GM12878 (cell line): ENCODE results near the gene TFCP2. TPM values are rescaled to one million over a fixed set of nuclear protein-coding genes. Genes with fewer than 3 reads are reported as not detected.

Experiments
- ATAC-seq: fragments of 200-7000 bp; cut with Tn5 transposase; 3 replicates; pipeline ENCODE4 v1.9.1; 2020; ENCODE audit warnings: mild to moderate bottlenecking, moderate library complexity
- BruUV-seq: library from RNA; stranded (reverse); fragments of 400-500 nt; replicated peaks from 2 replicates; lab custom pipeline; 2021; lab: Mats Ljungman, UMichigan
- CTCF ChIA-PET: fragments of 300-600 bp; sonication (Branson Sonifier 250); formaldehyde crosslinking; extraction: SDS; loops from one replicate; lab custom pipeline; 2021; ENCODE audit warnings: inconsistent platforms; lab: Yijun Ruan, JAX
- POLR2A ChIA-PET: fragments of 350-600 bp; formaldehyde crosslinking; extraction: SDS; loops from one replicate; lab custom pipeline; 2021; ENCODE audit warnings: inconsistent platforms; lab: Charles Lee
- RAD21 ChIA-PET: fragments of 300-600 bp; sonication (Branson Sonifier 250); formaldehyde crosslinking; loops from one replicate; lab custom pipeline; 2023; ENCODE audit warnings: antibody characterized with exemption; ENCODE audit not compliant: unreplicated experiment; lab: Charles Lee
- SMC1A ChIA-PET: fragments of 300-600 bp; sonication (Branson Sonifier 250); formaldehyde crosslinking; loops from one replicate; lab custom pipeline; 2023; ENCODE audit not compliant: unreplicated experiment, uncharacterized antibody; lab: Charles Lee
- DNase-seq: peaks from one replicate; pipeline ENCODE4 v3.0.0-alpha.2; 2011; ENCODE audit warnings: low read depth, low spot score
- FAIRE-seq: peaks from 3 replicates; lab custom pipeline; 2011; peaks lifted over from hg19 to GRCh38; lab: Jason Lieb, UNC
- H2AFZ ChIP-seq: 2 replicates; pipeline ENCODE4 v1.6.0; 2011; ENCODE audit warnings: low read depth, low read length, control low read depth; ENCODE audit not compliant: control insufficient read depth
- H3K27ac ChIP-seq: 2 replicates; pipeline ENCODE4 v1.5.1; 2011; ENCODE audit warnings: control low read depth; ENCODE audit not compliant: control insufficient read depth, insufficient read depth
- H3K27me3 ChIP-seq, 2 experiments: replicated peaks in 1 of 2; 2 replicates each; pipeline versions ENCODE4 v1.6.0 to v1.6.1; 2011; ENCODE audit warnings: low read length in 1 of 2; ENCODE audit not compliant: control insufficient read depth in 2 of 2, insufficient read depth in 2 of 2
- H3K36me3 ChIP-seq, 2 experiments: 2 replicates each; pipeline ENCODE4 v1.5.1; 2011; ENCODE audit warnings: low read length in 1 of 2; ENCODE audit not compliant: control insufficient read depth in 2 of 2, insufficient read depth in 2 of 2
- H3K4me1 ChIP-seq: 2 replicates; pipeline ENCODE4 v1.6.1; 2011; ENCODE audit warnings: mild to moderate bottlenecking, low read length, moderate library complexity, mixed read lengths; ENCODE audit not compliant: control insufficient read depth, insufficient read depth
- H3K4me2 ChIP-seq: 2 replicates; pipeline ENCODE4 v1.6.0; 2011; ENCODE audit warnings: control low read depth; ENCODE audit not compliant: control insufficient read depth, insufficient read depth
- H3K4me3 ChIP-seq: fragments of 200-600 bp; sonication (generic); 2 replicates; pipeline ENCODE4 v1.5.1; 2016
- H3K79me2 ChIP-seq: 2 replicates; pipeline ENCODE4 v1.6.0; 2011; ENCODE audit warnings: low read length; ENCODE audit not compliant: control insufficient read depth, insufficient read depth
- H3K9ac ChIP-seq: 2 replicates; pipeline ENCODE4 v1.8.0; 2011; ENCODE audit warnings: low read length, control low read depth, mixed read lengths; ENCODE audit not compliant: control insufficient read depth, insufficient read depth
- H3K9me3 ChIP-seq: replicated peaks from 3 replicates; pipeline ENCODE4 v1.5.1; 2011; ENCODE audit warnings: mild to moderate bottlenecking, low read length; ENCODE audit not compliant: control insufficient read depth, insufficient read depth
- H4K20me1 ChIP-seq: 2 replicates; pipeline ENCODE4 v1.6.0; 2011; ENCODE audit not compliant: control insufficient read depth, insufficient read depth
- BACH1 ChIP-seq: fragments of 450-650 bp; IDR thresholded peaks from 2 replicates; pipeline ENCODE4 v1.6.1; 2017; ENCODE audit warnings: mild to moderate bottlenecking, borderline replicate concordance
- BCL11A ChIP-seq: IDR thresholded peaks from 2 replicates; pipeline ENCODE4 v1.6.1; 2011; ENCODE audit warnings: low read depth, low read length
- EP300 ChIP-seq, 2 experiments: fragments of 150-350 bp in 1 of 2; IDR thresholded peaks; 2 replicates each; pipeline ENCODE4 v1.6.1; 2011 to 2012; ENCODE audit warnings: low read depth in 2 of 2, low read length in 2 of 2, borderline replicate concordance in 1 of 2, improper control_type of control experiment in 1 of 2, inconsistent platforms in 1 of 2; ENCODE audit not compliant: control insufficient read depth in 1 of 2
- ESRRA ChIP-seq: IDR thresholded peaks from 2 replicates; pipeline ENCODE4 v1.6.1; 2012; ENCODE audit warnings: mild to moderate bottlenecking, low read length, improper control_type of control experiment
- FOXK2 ChIP-seq: fragments of 450-650 bp; IDR thresholded peaks from 2 replicates; pipeline ENCODE4 v1.6.1; 2017; ENCODE audit warnings: mild to moderate bottlenecking, moderate library complexity
- IRF5 ChIP-seq: fragments of 450-650 bp; IDR thresholded peaks from 2 replicates; pipeline ENCODE4 v1.6.1; 2017; ENCODE audit warnings: borderline replicate concordance
- KDM1A ChIP-seq: fragments of 200-600 bp; sonication (generic); IDR thresholded peaks from 2 replicates; pipeline ENCODE4 v1.6.1; 2016; ENCODE audit warnings: borderline replicate concordance
- MYB ChIP-seq: fragments of 150-350 bp; IDR thresholded peaks from 2 replicates; pipeline ENCODE4 v1.6.1; 2014; ENCODE audit warnings: mild to moderate bottlenecking, low read depth, low read length, borderline replicate concordance
- NBN ChIP-seq: fragments of 450-650 bp; IDR thresholded peaks from 2 replicates; pipeline ENCODE4 v1.6.1; 2016
- RAD51 ChIP-seq: fragments of 450-650 bp; IDR thresholded peaks from 2 replicates; pipeline ENCODE4 v1.6.1; 2016; ENCODE audit warnings: moderate library complexity, mild to moderate bottlenecking, inconsistent platforms
- RELA ChIP-seq: fragments of 450-650 bp; IDR thresholded peaks from 2 replicates; pipeline ENCODE4 v1.8.0; 2014; ENCODE audit warnings: borderline replicate concordance; ENCODE audit not compliant: partially characterized antibody
- SKIL ChIP-seq: fragments of 450-650 bp; IDR thresholded peaks from 2 replicates; pipeline ENCODE4 v1.6.1; 2017; ENCODE audit warnings: mild to moderate bottlenecking, low read depth, inconsistent platforms; ENCODE audit not compliant: poor library complexity, severe bottlenecking
- SPI1 ChIP-seq: IDR thresholded peaks from 2 replicates; pipeline ENCODE4 v1.6.1; 2011; ENCODE audit warnings: low read depth, mild to moderate bottlenecking, low read length, moderate library complexity, borderline replicate concordance; ENCODE audit not compliant: insufficient read depth
- ZNF207 ChIP-seq: fragments of 450-650 bp; IDR thresholded peaks from 2 replicates; pipeline ENCODE4 v1.6.1; 2014; ENCODE audit warnings: antibody characterized with exemption, mild to moderate bottlenecking, borderline replicate concordance
- ZNF274 ChIP-seq: IDR thresholded peaks from one replicate; pipeline ENCODE4 v1.8.0; 2011; ENCODE audit not compliant: insufficient read length, insufficient read depth
- WGBS: methylation state at CpG from one replicate; pipeline ENCODE4 v1.1.6; 2016; ENCODE audit warnings: low lambda C conversion rate; ENCODE audit not compliant: insufficient replicate concordance, insufficient coverage; ENCODE audit errors: missing lambda C conversion rate; 5-methylcytosine and 5-hydroxymethylcytosine counted together
- in situ Hi-C: fragments of 300-500 bp; cut with MboI; formaldehyde crosslinking; loops from 9 replicates; pipeline ENCODE4 v1.14.3; 2018; ENCODE audit warnings: mixed read lengths
- intact Hi-C: fragments of 100-400 bp; cut with micrococcal nuclease; formaldehyde crosslinking; loops from one replicate; pipeline ENCODE4 v1.14.2; 2022; ENCODE audit not compliant: unreplicated experiment
- polyA plus RNA-seq, 11 experiments: library from polyadenylated mRNA; depleted of rRNA in 4 of 11; unstranded in 6 of 11; stranded (reverse) in 5 of 11; fragments of >200 nt; fragmentation: Nextera tagmentation in 4 of 11; fragmentation: Illumina TruSeq in 1 of 11; extraction: Ambion mirVana in 4 of 11; extraction: Trizol in 1 of 11; gene quantifications; 1 replicate in 1 of 11; 2 replicates in 10 of 11; pipeline versions ENCODE4 v1.2.1 to v1.2.3, GENCODE V29; 2011 to 2016; ENCODE audit warnings: inconsistent platforms in 2 of 11, missing spikeins in 2 of 11, low read depth in 1 of 11
- total RNA-seq, 4 experiments: library from RNA; depleted of rRNA in 3 of 4; stranded (reverse); fragments of >200 nt in 3 of 4; fragmentation: Illumina TruSeq in 1 of 4; extraction: Trizol in 1 of 4; gene quantifications; 2 replicates each; pipeline versions ENCODE4 v1.2.1 to v1.2.3, GENCODE V29; 2013 to 2021
- TF ChIP-seq, protein P1 (sequence below): fragments of 450-650 bp; IDR thresholded peaks from 2 replicates; pipeline ENCODE4 v1.6.1; 2018; ENCODE audit warnings: mild to moderate bottlenecking, low read depth, moderate library complexity; ENCODE audit not compliant: partially characterized antibody

The TFCP2 gene
- total and polyA plus RNA-seq, 10 of the 15 experiments (the other 5 are each of a cell fraction or from before 2014, with no cell fraction given) = 5.8 to 29.7 (median 14.2) TPM

DNA sequence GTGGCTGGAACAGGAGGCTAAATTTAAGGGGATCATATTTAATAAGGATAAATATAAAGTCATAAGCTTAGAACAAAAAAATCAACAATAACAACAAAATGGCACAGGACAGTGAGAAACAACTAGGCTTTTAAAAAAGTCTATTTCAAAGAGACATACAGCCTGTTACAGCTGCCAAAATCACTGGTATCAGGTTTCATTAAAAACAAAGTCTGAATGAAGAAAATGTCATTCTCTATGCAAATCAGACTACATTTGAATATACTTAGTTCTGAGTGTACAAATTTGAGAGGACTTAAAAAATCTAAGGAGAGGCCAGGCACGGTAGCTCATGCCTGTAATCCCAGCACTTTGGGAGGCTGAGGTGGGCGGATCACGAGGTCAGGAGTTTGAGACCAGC, 44.0 kb downstream of the TFCP2 start (continued):
- TF ChIP-seq, protein P1, sequence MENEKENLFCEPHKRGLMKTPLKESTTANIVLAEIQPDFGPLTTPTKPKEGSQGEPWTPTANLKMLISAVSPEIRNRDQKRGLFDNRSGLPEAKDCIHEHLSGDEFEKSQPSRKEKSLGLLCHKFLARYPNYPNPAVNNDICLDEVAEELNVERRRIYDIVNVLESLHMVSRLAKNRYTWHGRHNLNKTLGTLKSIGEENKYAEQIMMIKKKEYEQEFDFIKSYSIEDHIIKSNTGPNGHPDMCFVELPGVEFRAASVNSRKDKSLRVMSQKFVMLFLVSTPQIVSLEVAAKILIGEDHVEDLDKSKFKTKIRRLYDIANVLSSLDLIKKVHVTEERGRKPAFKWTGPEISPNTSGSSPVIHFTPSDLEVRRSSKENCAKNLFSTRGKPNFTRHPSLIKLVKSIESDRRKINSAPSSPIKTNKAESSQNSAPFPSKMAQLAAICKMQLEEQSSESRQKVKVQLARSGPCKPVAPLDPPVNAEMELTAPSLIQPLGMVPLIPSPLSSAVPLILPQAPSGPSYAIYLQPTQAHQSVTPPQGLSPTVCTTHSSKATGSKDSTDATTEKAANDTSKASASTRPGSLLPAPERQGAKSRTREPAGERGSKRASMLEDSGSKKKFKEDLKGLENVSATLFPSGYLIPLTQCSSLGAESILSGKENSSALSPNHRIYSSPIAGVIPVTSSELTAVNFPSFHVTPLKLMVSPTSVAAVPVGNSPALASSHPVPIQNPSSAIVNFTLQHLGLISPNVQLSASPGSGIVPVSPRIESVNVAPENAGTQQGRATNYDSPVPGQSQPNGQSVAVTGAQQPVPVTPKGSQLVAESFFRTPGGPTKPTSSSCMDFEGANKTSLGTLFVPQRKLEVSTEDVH = no peak

- H3K79me2 ChIP-seq = peaks cover 1% of the 10 kb centered on the region; the same call in 1 of the 2 replicates
- no TSS peak for BruUV-seq
- ChIA-PET SMC1A (interaction anchor here (0.5 to 1.3 kb wide), 2 partner anchors 8 to 42 kb away, joined by 3 read pairs; no protein-coding TSS in a partner anchor), POLR2A (interaction anchor here (0.6 kb wide), 1 partner anchor 81 kb away, joined by 7 read pairs; no protein-coding TSS in a partner anchor), CTCF (interaction anchor here (1.3 kb wide), 1 partner anchor 14 kb away, joined by 3 read pairs; no protein-coding TSS in a partner anchor), RAD21 (no interaction called here)
- FAIRE-seq = peak; percentile 35
- H4K20me1 ChIP-seq = no peaks in the 10 kb centered on the region
- no peak for DNase-seq
- 92% methylated on average over 2 of the region's 2 CpGs for WGBS
- peaks cover 3 to 9% of the 10 kb centered on the region in 2 experiments; a peak in 3 of 4 replicates for H3K36me3 ChIP-seq
- 0 out of 2 replicates have a peak, but pooled peaks cover 2% of the 10 kb centered on the region for H3K4me1 ChIP-seq
- H3K4me2 ChIP-seq = no peak overlapping the region
- intact Hi-C loops = no loop called here
- no peak overlapping the region for H3K4me3 ChIP-seq
- H3K27ac ChIP-seq = no peak overlapping the region
- in situ Hi-C loops = no loop called here
- H3K27me3 ChIP-seq = no peaks in the 10 kb centered on the region
- no peak overlapping the region for H3K9ac ChIP-seq
- H3K9me3 ChIP-seq = no peaks in the 10 kb centered on the region
- no peak overlapping the region for H2AFZ ChIP-seq
- TF ChIP-seq ZNF207 (no peak), SPI1 (no peak), IRF5 (no peak), FOXK2 (no peak), EP300 (IDR thresholded peaks at IDR 0.05; ENCODE audit: borderline replicate concordance in 1 of 2, control insufficient read depth in 1 of 2, low read depth in 2 of 2, low read length in 2 of 2) (no peak), RAD51 (no peak), NBN (no peak), RELA (no peak), ZNF274 (no peak), ESRRA (no peak), BACH1 (no peak), MYB (no peak), SKIL (no peak), KDM1A (no peak), BCL11A (no peak)
- ATAC-seq = no peak
Measured at GRCh38 chr12:51127050-51127729, 45.7 kb downstream of the TFCP2 start.
